Upper lobe of left lung (tissue), 6 donors: ENCODE data around the gene GON4L. TPM values are rescaled to one million over a fixed set of nuclear protein-coding genes. Genes with fewer than 3 reads are reported as not detected.
"Not testable (repeated sequence)": the region's sequence is repeated elsewhere in the genome, so short reads cannot be mapped to it uniquely, and the experiment has no call there.

Source experiments
- ATAC-seq, 2 donors: fragments of 200-7000 bp; cut with Tn5 transposase; one replicate each; pipeline ENCODE4 v1.9.1; 2022; ENCODE audit warnings: mild to moderate bottlenecking in 2 of 2, moderate library complexity in 2 of 2; ENCODE audit not compliant: low FRiP score in 2 of 2
- DNase-seq, 2 donors: peaks; one replicate each; pipeline ENCODE4 v3.0.0-alpha.2; 2019 to 2020
- H3K27ac ChIP-seq, 4 donors: fragments of 200-600 bp; sonication (generic); one replicate each; pipeline ENCODE4 v1.5.1; 2016 to 2019
- H3K27me3 ChIP-seq, 4 donors: fragments of 200-600 bp; sonication (generic); one replicate each; pipeline ENCODE4 v1.5.1; 2017 to 2019
- H3K36me3 ChIP-seq, 4 donors: fragments of 200-600 bp; sonication (generic); one replicate each; pipeline ENCODE4 v1.5.1; 2016 to 2019
- H3K4me1 ChIP-seq, 4 donors: fragments of 200-600 bp; sonication (generic); one replicate each; pipeline ENCODE4 v1.5.1; 2018 to 2019
- H3K4me3 ChIP-seq, 4 donors: fragments of 200-600 bp; sonication (generic); one replicate each; pipeline ENCODE4 v1.5.1; 2017 to 2019; ENCODE audit warnings: mild to moderate bottlenecking in 2 of 4, moderate library complexity in 1 of 4
- H3K9me3 ChIP-seq, 4 donors: fragments of 200-600 bp; sonication (generic); one replicate each; pipeline ENCODE4 v1.5.1; 2018 to 2019
- CTCF ChIP-seq, 6 experiments: fragments of 450-650 bp in 4 of 6; fragments of 200-600 bp in 2 of 6; sonication (generic) in 2 of 6; IDR thresholded peaks; one replicate each; pipeline ENCODE4 v1.5.1; 2016 to 2019; ENCODE audit warnings: antibody characterized with exemption in 6 of 6
- EP300 ChIP-seq, 4 donors: sonication (generic); formaldehyde crosslinking; IDR thresholded peaks; one replicate each; pipeline ENCODE4 v1.5.1; 2017; ENCODE audit warnings: antibody characterized with exemption in 4 of 4, control low read depth in 2 of 4
- POLR2A ChIP-seq, 4 donors: fragments of 450-650 bp; IDR thresholded peaks; one replicate each; pipeline ENCODE4 v1.5.1; 2016 to 2017; ENCODE audit warnings: antibody characterized with exemption in 4 of 4, mild to moderate bottlenecking in 2 of 4
- POLR2AphosphoS5 ChIP-seq, 2 donors: sonication (generic); formaldehyde crosslinking; IDR thresholded peaks; one replicate each; pipeline ENCODE4 v1.5.1; 2017; ENCODE audit warnings: antibody characterized with exemption in 2 of 2
- WGBS, 2 donors: methylation state at CpG; one replicate each; pipeline ENCODE4 v1.1.5; 2017 to 2018; 5-methylcytosine and 5-hydroxymethylcytosine counted together
- total RNA-seq, 6 donors: library from RNA; depleted of rRNA in 4 of 6; stranded (reverse); fragments of >200 nt in 4 of 6; gene quantifications; one replicate each; pipeline versions ENCODE4 v1.1.0 to v1.2.1, GENCODE V29; 2016 to 2021
- donor health status: DM: no; HTN: no; CAD: no; lungs with moderate emphysema.
- donor health status: DM: no; HTN: yes; CAD: no; lungs with severe emphysema.

GON4L gene
- total RNA-seq, 6 donors from 2014 or later = 28.9 to 160 (median 46.3) TPM

- Histone ChIP-seq H3K4me1 (peaks cover 0 to 6% (median 0%) of the 10 kb centered on the region in 4 donors), H3K9me3 (no peaks in the 10 kb centered on the region), H3K27me3 (no peaks in the 10 kb centered on the region), H3K4me3 (no peak overlapping the region), H3K36me3 (no peaks in the 10 kb centered on the region), H3K27ac (no peak overlapping the region)
- ATAC-seq (no peak), DNase-seq (no peak)
- no peak for TF ChIP-seq EP300 (IDR thresholded peaks at IDR 0.05)
- TF ChIP-seq POLR2A (IDR thresholded peaks at IDR 0.05) = no peak
- TF ChIP-seq POLR2AphosphoS5 (IDR thresholded peaks at IDR 0.05) = no peak
- TF ChIP-seq CTCF (IDR thresholded peaks at IDR 0.05) = no peak
- WGBS, 2 donors = 93 to 97% methylated on average over 6 of the region's 6 CpGs
These were observed 21.5 kb downstream of the GON4L start for GRCh38 chr1:155835548-155835947.

GRCh38 chr1:155834927-155835399 is 22.1 kb downstream of the GON4L start:
- WGBS, 2 donors = 88 to 92% methylated on average over 9 of the region's 9 CpGs

GRCh38 chr1:155834296-155834926 is 22.6 kb downstream of the GON4L start:
- DNase-seq = peak in 1 of 2 donors; percentile 52
- Histone ChIP-seq H3K36me3 (no peaks in the 10 kb centered on the region), H3K4me1 (peaks cover 0 to 6% (median 0%) of the 10 kb centered on the region in 4 donors), H3K27ac (no peak overlapping the region), H3K9me3 (no peaks in the 10 kb centered on the region), H3K27me3 (no peaks in the 10 kb centered on the region), H3K4me3 (no peak overlapping the region)
- no peak for TF ChIP-seq EP300 (IDR thresholded peaks at IDR 0.05)
- no peak for TF ChIP-seq POLR2AphosphoS5 (IDR thresholded peaks at IDR 0.05)
- ATAC-seq = no peak
- WGBS, 2 donors = 95 to 98% methylated on average over 10 to 11 of the region's 11 CpGs

More at GRCh38 chr1:155834927-155835399, 22.1 kb downstream of the GON4L start:
- H3K36me3 ChIP-seq, H3K27ac ChIP-seq, H3K4me3 ChIP-seq, DNase-seq, H3K9me3 ChIP-seq, ATAC-seq, H3K27me3 ChIP-seq, H3K4me1 ChIP-seq: not testable (repeated sequence)

GRCh38 chr1:155833665-155834295 is 23.2 kb downstream of the GON4L start:
- Histone ChIP-seq H3K4me3 (no peak overlapping the region), H3K27ac (no peak overlapping the region), H3K4me1 (peaks cover 0 to 6% (median 0%) of the 10 kb centered on the region in 4 donors), H3K36me3 (no peaks in the 10 kb centered on the region), H3K27me3 (no peaks in the 10 kb centered on the region), H3K9me3 (no peaks in the 10 kb centered on the region)
- ATAC-seq (no peak), DNase-seq (no peak)
- WGBS, 2 donors = 71 to 94% methylated on average over 1 of the region's 1 CpG
- no peak for TF ChIP-seq POLR2AphosphoS5 (IDR thresholded peaks at IDR 0.05)
- no peak for TF ChIP-seq EP300 (IDR thresholded peaks at IDR 0.05)
- TF ChIP-seq POLR2A (IDR thresholded peaks at IDR 0.05) = no peak
- no peak for TF ChIP-seq CTCF (IDR thresholded peaks at IDR 0.05)

- ATAC-seq (no peak), DNase-seq (no peak)
- Histone ChIP-seq H3K4me3 (no peak overlapping the region), H3K27me3 (no peaks in the 10 kb centered on the region), H3K4me1 (peaks cover 0 to 6% (median 0%) of the 10 kb centered on the region in 4 donors), H3K27ac (no peak overlapping the region), H3K9me3 (no peaks in the 10 kb centered on the region), H3K36me3 (peaks cover 0 to 5% (median 2%) of the 10 kb centered on the region in 4 donors)
- WGBS, 2 donors = 96 to 99% methylated on average over 7 of the region's 7 CpGs
- TF ChIP-seq CTCF (IDR thresholded peaks at IDR 0.05) = no peak
- TF ChIP-seq POLR2AphosphoS5 (IDR thresholded peaks at IDR 0.05) = no peak
- TF ChIP-seq POLR2A (IDR thresholded peaks at IDR 0.05) = no peak
These were observed 25.6 kb downstream of the GON4L start for GRCh38 chr1:155831279-155831976.
